Measurements from ENCODE around the gene SRSF2. TPM values are rescaled to one million over a fixed set of nuclear protein-coding genes. Genes with fewer than 3 reads are reported as not detected.
A peak's percentile ranks its signal among the peaks of the same experiment; 100 is the strongest.

Gene SRSF2
- total RNA-seq, 1 donor from 2014 or later: 429 TPM

GRCh38 chr17:76686538-76687297 is 50.4 kb downstream of the SRSF2 start:
- no peak for TF ChIP-seq CTCF (IDR thresholded peaks at IDR 0.05)
- H3K4me3 ChIP-seq: peak overlapping the region in 1 of 2 donors; percentile 21
- no peak for DNase-seq (ENCODE audit: low spot score in 2 of 2)
- H3K9me3 ChIP-seq: no peaks in the 10 kb centered on the region
- no peaks in the 10 kb centered on the region for H3K27me3 ChIP-seq
- intact Hi-C loops (cut with DNase I): loop anchor here (1.0 to 5.0 kb wide), 2 partner anchors 25 to 41 kb away; partner anchors contain the start of genes JMJD6 and METTL23
- peaks cover 9 to 38% of the 10 kb centered on the region in 2 donors for H3K4me1 ChIP-seq
- peaks cover 30 to 47% of the 10 kb centered on the region in 2 donors for H3K36me3 ChIP-seq
- peak overlapping the region; percentile 89 to 91 for H3K27ac ChIP-seq

GRCh38 chr17:76685846-76686245 is 51.3 kb downstream of the SRSF2 start:
- TF ChIP-seq CTCF (IDR thresholded peaks at IDR 0.05): no peak
- H3K9me3 ChIP-seq: no peaks in the 10 kb centered on the region
- H3K4me3 ChIP-seq: no peak overlapping the region
- H3K27ac ChIP-seq: peak overlapping the region; percentile 89 to 91
- no peaks in the 10 kb centered on the region for H3K27me3 ChIP-seq
- intact Hi-C loops (cut with DNase I): loop anchor here (5.0 kb wide), 1 partner anchor 41 kb away; the partner anchor contains the start of genes JMJD6 and METTL23
- peaks cover 30 to 50% of the 10 kb centered on the region in 2 donors for H3K36me3 ChIP-seq
- peaks cover 9 to 33% of the 10 kb centered on the region in 2 donors for H3K4me1 ChIP-seq
- no peak for DNase-seq (ENCODE audit: low spot score in 2 of 2)

- TF ChIP-seq CTCF (IDR thresholded peaks at IDR 0.05): no peak
- peaks cover 9 to 33% of the 10 kb centered on the region in 2 donors for H3K4me1 ChIP-seq
- H3K27me3 ChIP-seq: no peaks in the 10 kb centered on the region
- H3K36me3 ChIP-seq: peaks cover 30 to 54% of the 10 kb centered on the region in 2 donors
- intact Hi-C loops (cut with DNase I): loop anchor here (5.0 kb wide), 1 partner anchor 42 kb away; the partner anchor contains the start of genes JMJD6 and METTL23
- no peak overlapping the region for H3K4me3 ChIP-seq
- peak overlapping the region; percentile 89 to 91 for H3K27ac ChIP-seq
- H3K9me3 ChIP-seq: no peaks in the 10 kb centered on the region
- no peak for DNase-seq (ENCODE audit: low spot score in 2 of 2)
Observed at GRCh38 chr17:76685366-76685765, 51.8 kb downstream of the SRSF2 start.

- Histone ChIP-seq H3K27ac (peak overlapping the region; percentile 54 to 89), H3K27me3 (no peaks in the 10 kb centered on the region), H3K4me1 (peaks cover 9 to 31% of the 10 kb centered on the region in 2 donors), H3K36me3 (peaks cover 30 to 54% of the 10 kb centered on the region in 2 donors), H3K9me3 (no peaks in the 10 kb centered on the region), H3K4me3 (no peak overlapping the region)
- TF ChIP-seq CTCF (IDR thresholded peaks at IDR 0.05): no peak
- intact Hi-C loops (cut with DNase I): loop anchor here (5.0 kb wide), 1 partner anchor 43 kb away; the partner anchor contains the start of genes JMJD6 and METTL23
- no peak for DNase-seq (ENCODE audit: low spot score in 2 of 2)
Observed at GRCh38 chr17:76684756-76685155, 52.4 kb downstream of the SRSF2 start.

Other genes starting within 250 kb of the SRSF2 start
- gene RHBDF2, start 235.9 kb downstream of the SRSF2 start, total RNA-seq: 12.7 TPM
- gene CYGB, start 199.6 kb downstream of the SRSF2 start, total RNA-seq: 60.7 TPM
- 0.43 TPM for gene PRCD, start 197.3 kb downstream of the SRSF2 start, total RNA-seq
- gene ST6GALNAC2, start 151.5 kb downstream of the SRSF2 start, total RNA-seq: 15.8 TPM
- 3.4 TPM for gene ST6GALNAC1, start 93.6 kb downstream of the SRSF2 start, total RNA-seq
- gene MXRA7, start 26.4 kb downstream of the SRSF2 start, total RNA-seq: 122 TPM
- 29.4 TPM for gene JMJD6, start 10.7 kb downstream of the SRSF2 start, total RNA-seq
- gene METTL23, start 10.5 kb downstream of the SRSF2 start, total RNA-seq: 31.2 TPM
- 13.4 TPM for gene MFSD11, start 788 bp upstream of the SRSF2 start, total RNA-seq
- gene MGAT5B, start 131.1 kb upstream of the SRSF2 start, total RNA-seq: not detected